HL-60/S4 treated with phorbol 12-myristate 13-acetate at 8.2 ng/mL for 4 days and 3 days (cell line): ENCODE results near the gene RHEB.

Experiments
- in situ Hi-C: fragments of 300-500 bp; cut with MboI; formaldehyde crosslinking; loops from 2 replicates; pipeline ENCODE4 v1.15.0; 2022; ENCODE audit warnings: low sequenced_read_pairs

RHEB gene

DNA sequence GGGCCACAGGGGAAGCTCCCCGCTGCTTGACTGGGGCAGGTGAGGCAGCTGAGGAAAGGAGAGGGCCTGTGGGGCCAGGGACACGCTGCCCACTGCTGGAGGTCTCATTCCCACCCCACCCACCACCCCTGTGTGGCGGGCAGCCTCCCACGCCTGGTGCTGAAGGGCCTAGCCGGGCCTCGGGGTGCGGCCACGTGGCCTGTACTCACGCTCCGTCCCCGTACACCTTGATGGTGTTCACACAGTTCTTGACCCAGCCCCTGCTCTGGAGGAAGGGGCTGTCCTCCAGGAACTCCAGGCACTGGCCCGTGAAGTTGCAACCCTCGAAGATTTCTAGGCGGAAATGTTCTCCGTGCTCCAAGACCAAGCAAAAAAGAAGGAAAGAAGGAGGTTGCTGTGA, 83.7 kb downstream of the RHEB start:
- in situ Hi-C loops, result no loop called here

DNA sequence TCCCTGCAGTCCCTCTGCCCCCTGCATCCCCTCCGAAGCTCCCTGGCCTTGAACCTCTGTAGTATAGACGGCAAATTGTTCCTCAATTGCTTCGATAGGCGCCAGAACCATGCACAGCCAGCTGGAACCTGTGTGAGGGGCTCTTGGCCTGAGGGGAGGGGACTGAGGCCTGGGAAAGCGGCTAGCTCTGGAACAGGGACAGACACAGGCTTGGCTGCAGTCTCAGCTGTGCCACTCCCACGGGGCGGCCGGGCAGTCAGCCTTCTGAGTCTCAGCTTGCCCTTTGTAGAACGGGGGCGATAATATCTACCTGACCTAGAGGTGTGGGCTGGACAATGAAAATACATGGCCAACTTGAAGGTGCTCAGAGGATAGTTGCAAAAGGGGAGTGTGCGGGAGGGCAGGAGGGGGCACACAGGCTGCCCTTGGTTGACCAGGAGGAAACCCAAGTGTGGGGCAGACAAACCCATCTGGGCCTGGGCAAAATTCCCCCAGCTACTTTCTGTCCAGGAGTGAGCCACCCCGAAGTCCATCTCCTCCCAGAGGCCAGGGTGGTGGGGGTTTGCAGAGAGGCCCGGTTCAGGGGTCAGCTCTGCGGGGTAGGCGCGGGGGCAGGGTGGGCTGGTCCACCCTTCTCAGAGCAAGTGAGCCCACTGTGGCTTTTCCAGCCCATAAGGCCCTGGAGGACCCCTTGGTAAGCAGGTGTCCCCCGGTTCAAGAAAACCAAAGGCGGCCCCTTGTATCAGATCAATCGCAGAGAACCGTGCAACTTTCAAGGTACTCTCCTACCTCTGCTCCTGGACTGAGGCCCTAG, 84.4 kb downstream of the RHEB start:
- in situ Hi-C loops, result no loop called here

GRCh38 chr7:151434549-151434948, 85.1 kb downstream of the RHEB start:
- in situ Hi-C loops, result no loop called here

- in situ Hi-C loops, result no loop called here
Measured at GRCh38 chr7:151433721-151434400, 85.8 kb downstream of the RHEB start.

DNA sequence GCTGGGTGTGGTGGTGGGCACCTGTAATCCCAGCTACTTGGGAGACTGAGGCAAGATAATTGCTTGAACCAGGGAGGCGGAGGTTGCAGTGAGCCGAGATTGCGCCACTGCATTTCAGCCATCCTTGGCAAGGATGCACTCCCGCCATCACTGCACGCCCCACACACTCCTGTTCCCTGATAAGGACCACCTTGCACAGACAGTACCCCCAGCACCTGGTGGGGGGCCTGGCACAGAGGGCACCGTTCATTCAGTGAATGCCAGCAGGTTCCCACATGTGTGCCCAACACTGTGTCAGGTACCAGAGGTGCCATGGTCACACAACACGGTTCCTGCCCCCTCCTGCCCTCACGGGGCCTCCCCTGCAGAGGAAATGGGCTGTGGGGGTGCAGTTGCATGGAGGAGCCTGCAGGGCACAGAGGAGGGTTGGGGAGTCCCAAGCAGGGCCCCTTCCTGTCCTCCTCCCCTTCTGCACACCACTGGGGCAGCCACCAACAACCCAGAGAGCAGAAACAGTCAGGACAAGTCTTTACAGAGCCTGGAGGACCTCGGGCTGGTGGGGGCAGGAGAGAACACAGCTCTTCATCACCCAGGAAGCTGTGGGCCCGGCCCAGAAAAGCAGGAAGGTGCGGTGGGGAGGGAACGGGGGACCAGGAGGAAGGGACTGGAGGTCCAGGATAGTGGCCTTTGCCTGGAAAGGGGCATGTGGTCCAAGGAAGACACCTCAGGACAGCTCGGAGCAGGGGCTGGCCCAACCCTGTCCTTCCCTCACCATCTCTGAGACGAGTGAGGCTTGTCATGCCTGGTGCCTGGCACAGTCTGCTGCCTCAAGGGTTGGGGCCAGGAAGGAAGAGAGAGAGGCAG, 86.8 kb downstream of the RHEB start:
- in situ Hi-C loops, result no loop called here

- in situ Hi-C loops, result no loop called here
Measured at GRCh38 chr7:151431768-151432311, 87.9 kb downstream of the RHEB start.

GRCh38 chr7:151431281-151431767, 88.4 kb downstream of the RHEB start:
- in situ Hi-C loops, result no loop called here

GRCh38 chr7:151430391-151431205, 89.1 kb downstream of the RHEB start:
- in situ Hi-C loops, result no loop called here

DNA sequence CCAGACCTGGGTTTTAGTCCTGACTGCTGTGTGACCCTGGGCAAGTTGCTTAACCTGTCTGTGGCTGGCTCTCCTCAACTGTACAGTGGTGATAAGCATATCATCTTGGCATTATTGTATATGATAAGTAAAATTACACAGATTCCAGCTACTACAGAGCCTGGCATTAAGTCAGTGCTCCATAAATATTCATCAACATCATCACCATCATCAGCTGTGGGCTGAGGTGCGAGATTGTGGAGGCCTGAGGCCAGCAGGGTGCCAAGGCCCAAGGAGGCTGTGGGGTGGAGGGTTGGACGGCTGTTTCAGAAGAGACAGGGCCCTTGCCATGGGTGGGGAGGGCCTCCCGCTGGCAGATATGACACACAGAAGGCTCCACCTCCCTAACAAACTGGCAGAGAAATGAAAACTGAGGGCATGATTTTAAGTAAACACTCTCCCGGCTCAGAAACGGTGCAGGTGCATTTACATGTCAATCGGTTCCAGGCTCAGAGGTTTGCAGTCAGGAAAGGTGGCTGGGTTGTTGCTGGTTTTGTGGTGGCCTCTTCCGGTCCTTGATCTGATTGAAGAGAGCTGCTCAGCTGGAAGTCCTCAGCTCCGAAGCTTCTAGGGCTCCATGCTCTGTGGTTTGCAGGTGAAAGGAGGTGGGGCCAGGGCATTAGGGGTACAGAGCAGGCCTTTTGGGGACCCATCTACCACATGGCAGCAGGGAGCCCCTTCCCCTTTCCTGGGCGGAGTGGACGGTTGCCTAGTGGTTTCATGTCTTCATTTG, 89.9 kb downstream of the RHEB start:
- in situ Hi-C loops, result no loop called here

DNA sequence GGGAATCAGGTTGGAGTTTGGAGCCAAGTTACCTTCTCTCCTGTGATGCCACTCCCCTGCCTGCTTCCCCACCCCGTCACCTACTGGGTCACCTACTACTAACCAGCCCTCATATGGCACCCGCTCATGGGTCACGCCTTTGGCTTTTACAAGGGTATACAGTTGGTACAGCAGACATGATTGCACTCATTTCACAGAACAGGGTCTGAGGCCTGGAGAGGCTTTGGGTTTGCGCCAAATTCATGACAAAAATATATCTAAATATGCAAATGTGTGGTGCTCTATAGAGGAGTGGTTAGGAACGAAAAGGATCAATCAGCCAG, 90.5 kb downstream of the RHEB start:
- in situ Hi-C loops, result no loop called here

DNA sequence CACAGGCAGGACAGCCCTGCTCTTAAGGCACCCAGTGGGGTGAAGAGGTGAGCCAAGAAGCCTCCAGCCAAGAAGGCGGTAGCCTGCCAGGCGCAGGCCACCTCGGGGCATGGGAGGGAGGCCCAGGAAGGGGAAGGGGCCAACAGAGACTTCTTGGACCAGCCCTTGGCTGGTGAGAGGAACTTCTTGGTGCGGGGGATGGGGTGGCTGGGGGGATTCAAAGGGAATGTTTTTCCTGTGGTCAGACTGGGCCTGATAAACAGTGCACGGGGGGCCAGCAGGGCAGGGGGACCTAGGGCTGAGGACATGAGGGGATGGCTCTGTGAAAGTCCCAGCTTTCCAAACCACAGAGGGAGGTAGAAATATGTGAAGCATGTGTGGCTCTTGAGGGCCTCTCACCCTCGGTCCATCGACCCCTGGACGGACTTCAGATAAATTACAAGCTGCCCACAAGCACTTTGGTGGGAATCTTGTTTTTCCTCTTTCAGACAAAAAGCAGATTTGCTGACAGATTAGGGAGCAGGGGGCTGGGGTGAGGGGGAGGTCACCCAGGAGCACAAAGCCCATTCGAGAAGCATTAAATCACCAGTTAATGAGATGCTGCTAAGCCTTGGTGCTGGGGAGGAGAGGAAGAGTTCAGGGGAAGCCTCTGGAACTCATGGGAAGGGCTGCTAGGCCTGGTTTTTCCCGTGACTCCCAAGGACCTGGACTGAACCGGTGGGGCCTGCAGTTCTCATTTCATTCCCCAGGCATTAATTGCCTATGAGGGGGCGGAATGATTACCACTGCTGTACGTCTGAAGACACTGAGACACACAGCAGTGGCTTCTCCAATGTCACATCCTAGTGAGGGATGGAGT, 91.1 kb downstream of the RHEB start:
- in situ Hi-C loops, result no loop called here

DNA sequence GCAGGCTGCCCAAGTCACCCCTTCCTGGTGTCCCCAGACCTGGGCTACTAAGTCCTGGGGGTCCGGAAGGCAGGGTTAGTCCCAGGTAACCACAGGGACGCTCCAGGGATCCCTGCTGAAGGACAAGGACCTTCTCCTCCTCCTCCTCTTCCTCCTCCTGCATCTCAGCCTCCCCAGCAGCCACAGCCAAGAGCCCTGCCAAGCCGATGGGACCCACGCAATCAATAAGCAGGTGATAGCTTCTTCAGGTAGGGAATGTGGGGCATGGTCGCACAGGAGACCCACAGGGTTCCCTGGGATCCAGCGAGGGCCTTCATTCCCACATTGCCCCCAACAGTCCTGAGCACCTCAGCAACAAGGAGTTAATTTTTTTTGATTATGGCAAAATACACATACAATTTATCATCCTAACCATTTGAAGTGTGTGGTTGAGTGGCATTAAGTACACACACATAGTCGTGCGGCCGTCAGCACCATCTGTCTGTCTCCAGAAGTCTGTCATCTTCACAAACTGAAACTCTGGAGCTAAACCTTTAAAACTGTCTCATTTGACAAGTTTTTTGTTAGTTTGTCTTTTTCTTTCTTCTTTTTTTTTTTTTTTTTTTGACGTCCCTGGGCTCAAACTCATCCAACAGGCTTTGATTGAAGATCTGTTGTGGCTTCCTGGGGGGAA, 91.9 kb downstream of the RHEB start:
- in situ Hi-C loops, result no loop called here

DNA sequence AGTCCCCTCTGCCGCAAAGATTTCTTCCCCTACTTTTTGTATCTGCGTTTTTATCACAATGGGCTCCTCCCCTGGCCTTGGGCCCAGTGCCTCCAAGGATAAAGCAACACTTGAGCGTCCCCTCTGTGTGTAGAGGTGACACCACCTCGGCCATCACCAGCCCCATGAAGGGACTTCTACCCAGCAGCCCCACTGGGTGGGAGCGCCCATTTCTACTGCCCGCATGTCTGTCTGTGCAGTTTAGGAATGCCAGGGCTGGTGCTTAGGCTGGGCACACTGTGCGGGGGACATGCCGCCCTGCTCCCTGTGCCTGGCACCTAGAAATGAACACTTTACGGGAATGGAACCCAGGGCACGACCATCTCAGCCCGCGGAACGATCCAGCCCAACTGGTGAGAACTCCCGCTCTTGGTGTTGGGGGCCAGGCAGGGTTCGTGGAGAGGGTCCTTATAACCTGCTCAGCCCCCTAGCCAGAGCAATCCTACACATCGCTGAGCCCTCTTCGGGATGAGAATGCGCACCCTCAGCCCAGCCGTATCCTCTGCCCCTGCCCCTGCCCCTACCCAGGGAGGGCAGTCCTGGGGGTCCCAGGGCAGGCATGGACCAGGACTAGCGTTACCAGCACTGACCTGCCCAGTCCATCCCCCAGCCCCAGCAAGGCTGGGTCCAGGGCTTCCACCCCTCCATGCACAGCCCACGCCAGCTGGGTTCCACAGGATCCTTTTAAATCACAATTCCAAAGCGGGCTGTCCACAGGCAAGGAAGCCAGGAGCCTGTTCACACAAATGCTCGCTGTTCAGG, 92.6 kb downstream of the RHEB start:
- in situ Hi-C loops, result no loop called here

DNA sequence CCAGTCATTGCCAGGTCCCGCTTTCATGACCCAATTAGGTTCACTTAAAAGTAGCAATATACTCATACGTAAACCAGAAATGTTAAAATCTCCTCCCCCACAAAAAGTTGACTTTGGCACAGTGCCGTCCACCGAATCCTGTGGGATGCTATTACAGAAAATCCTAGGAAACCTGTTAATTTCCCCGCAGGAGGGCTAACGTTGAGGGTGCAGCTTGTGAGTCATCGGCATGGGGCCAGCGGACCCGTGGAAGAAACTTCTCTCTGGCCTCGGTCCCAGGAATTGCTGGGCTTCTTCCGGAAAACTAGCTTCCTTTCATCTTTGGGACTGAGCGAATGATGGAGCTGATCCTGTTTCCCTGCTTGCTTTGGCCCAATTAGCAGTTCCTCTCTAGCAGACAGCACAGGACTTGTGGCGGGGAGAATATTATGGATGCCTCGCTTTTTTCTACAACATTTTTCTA, 93.2 kb downstream of the RHEB start:
- in situ Hi-C loops, result no loop called here

GRCh38 chr7:151425670-151426440, 93.8 kb downstream of the RHEB start:
- in situ Hi-C loops, result no loop called here

DNA sequence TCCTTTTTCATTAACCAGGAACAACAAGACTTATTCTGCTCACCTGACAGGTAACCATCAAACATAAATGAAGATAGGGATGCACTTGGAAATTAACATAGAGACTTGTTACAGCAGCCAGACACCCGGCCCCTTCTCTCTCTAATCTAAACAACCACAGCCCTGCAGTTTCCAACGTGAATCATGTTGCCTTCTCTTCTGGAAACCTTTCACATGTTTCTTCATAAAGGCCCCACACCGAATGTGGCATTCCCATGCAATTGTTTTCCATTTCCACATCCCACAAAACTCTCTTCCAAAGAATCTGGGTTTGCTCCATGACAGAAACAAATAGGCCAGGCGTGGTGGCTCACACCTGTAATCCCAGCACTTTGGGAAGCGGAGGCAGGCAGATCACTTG, 94.9 kb downstream of the RHEB start:
- in situ Hi-C loops, result no loop called here

DNA sequence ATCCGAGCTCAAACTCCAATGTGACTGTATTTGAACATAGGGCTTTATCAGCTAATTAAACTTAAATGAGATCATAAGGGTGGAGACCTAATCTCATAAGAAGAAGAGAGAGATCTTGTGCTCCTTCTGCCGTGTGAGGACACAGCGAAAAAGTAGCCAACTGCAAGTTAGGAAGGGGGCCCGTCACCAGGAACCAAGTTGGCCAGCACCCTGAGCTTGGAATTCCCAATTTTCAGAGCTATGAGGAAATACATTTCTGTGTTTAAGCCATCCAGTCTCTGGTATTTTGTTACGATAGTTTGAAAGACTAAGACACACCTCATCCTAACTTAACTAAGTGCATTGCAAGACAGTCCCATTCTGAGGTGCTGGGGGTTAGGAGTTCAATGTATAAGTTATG, 95.8 kb downstream of the RHEB start:
- in situ Hi-C loops, result no loop called here
